SK-N-SH (cell line): Measurements from ENCODE around the gene DYNLT1. TPM values are rescaled to one million over a fixed set of nuclear protein-coding genes. Genes with fewer than 3 reads are reported as not detected.
"Not testable (repeated sequence)": the region's sequence is repeated elsewhere in the genome, so short reads cannot be mapped to it uniquely, and the experiment has no call there.

Experiments
- CTCF ChIA-PET: fragments of 300-600, 350-600 bp; formaldehyde crosslinking; extraction: SDS; loops from one replicate; lab custom pipeline; 2021; lab: Yijun Ruan, JAX
- POLR2A ChIA-PET: fragments of 350-600 bp; sonication (Branson Sonifier 250); formaldehyde crosslinking; extraction: SDS; loops from one replicate; lab custom pipeline; 2020; ENCODE audit warnings: antibody characterized with exemption, inconsistent platforms; lab: Yijun Ruan, JAX
- DNase-seq: peaks from one replicate; pipeline ENCODE4 v3.0.0; 2012
- H2AFZ ChIP-seq: fragments of 200-600 bp; sonication (generic); 2 replicates; pipeline ENCODE4 v1.8.1; 2016; ENCODE audit warnings: antibody characterized with exemption, mild to moderate bottlenecking, low read depth
- H3F3A ChIP-seq: fragments of 200-600 bp; sonication (generic); replicated peaks from 2 replicates; pipeline ENCODE3; 2016; ENCODE audit warnings: antibody characterized with exemption, mild to moderate bottlenecking; ENCODE audit not compliant: insufficient read depth
- H3K27ac ChIP-seq, 2 experiments: fragments of 200-500 bp in 1 of 2; fragments of 200-600 bp in 1 of 2; sonication (Bioruptor generic) in 1 of 2; sonication (generic), shearing (Covaris generic) in 1 of 2; 2 replicates each; pipeline versions ENCODE4 v1.5.1 to v1.6.1; 2014 to 2016; ENCODE audit warnings: low read depth in 2 of 2, inconsistent platforms in 1 of 2, low read length in 1 of 2, mild to moderate bottlenecking in 1 of 2, mixed read lengths in 1 of 2
- H3K27me3 ChIP-seq: fragments of 200-600 bp; sonication (generic), shearing (Covaris generic); 2 replicates; pipeline ENCODE4 v1.6.1; 2016; ENCODE audit warnings: mixed run types; ENCODE audit not compliant: insufficient read depth
- H3K36me3 ChIP-seq, 2 experiments: fragments of 200-500 bp in 1 of 2; fragments of 200-600 bp in 1 of 2; sonication (Bioruptor generic) in 1 of 2; sonication (generic) in 1 of 2; replicated peaks in 1 of 2; 2 replicates each; pipeline versions ENCODE3 to v1.5.1; 2014 to 2016; ENCODE audit warnings: low read length in 1 of 2, mild to moderate bottlenecking in 1 of 2; ENCODE audit not compliant: insufficient read depth in 2 of 2, control insufficient read depth in 1 of 2
- H3K4me1 ChIP-seq, 2 experiments: fragments of 200-500 bp in 1 of 2; fragments of 200-600 bp in 1 of 2; sonication (Bioruptor generic) in 1 of 2; sonication (generic), shearing (Covaris generic) in 1 of 2; 2 replicates each; pipeline versions ENCODE4 v1.5.1 to v1.6.1; 2014 to 2016; ENCODE audit warnings: low read depth in 1 of 2, low read length in 1 of 2, mixed run types in 1 of 2; ENCODE audit not compliant: insufficient read depth in 2 of 2, control insufficient read depth in 1 of 2
- H3K4me2 ChIP-seq: fragments of 200-600 bp; sonication (generic), shearing (Covaris generic); 2 replicates; pipeline ENCODE4 v1.6.1; 2017; ENCODE audit warnings: mixed run types
- H3K4me3 ChIP-seq, 2 experiments: fragments of 200-500 bp in 1 of 2; fragments of 200-600 bp in 1 of 2; sonication (Bioruptor generic) in 1 of 2; sonication (generic), shearing (Covaris generic) in 1 of 2; 2 replicates each; pipeline versions ENCODE4 v1.5.1 to v1.8.1; 2014 to 2016; ENCODE audit warnings: low read depth in 2 of 2, inconsistent platforms in 1 of 2, low read length in 1 of 2, mild to moderate bottlenecking in 1 of 2, mixed read lengths in 1 of 2, moderate library complexity in 1 of 2
- H3K79me2 ChIP-seq: fragments of 200-600 bp; sonication (generic); 2 replicates; pipeline ENCODE4 v1.8.1; 2017; ENCODE audit warnings: mild to moderate bottlenecking; ENCODE audit not compliant: insufficient read depth
- H3K9ac ChIP-seq: fragments of 200-600 bp; sonication (generic); 2 replicates; pipeline ENCODE4 v1.6.1; 2017; ENCODE audit warnings: mixed run types
- H3K9me2 ChIP-seq: fragments of 200-600 bp; sonication (generic); 2 replicates; pipeline ENCODE4 v1.6.1; 2017; ENCODE audit warnings: mixed run types
- H3K9me3 ChIP-seq: fragments of 200-600 bp; sonication (generic); 2 replicates; pipeline ENCODE4 v1.6.1; 2017; ENCODE audit warnings: mixed run types, mild to moderate bottlenecking, moderate library complexity
- H4K20me1 ChIP-seq: fragments of 200-600 bp; sonication (generic); 2 replicates; pipeline ENCODE4 v1.6.1; 2017; ENCODE audit warnings: mild to moderate bottlenecking, mixed run types; ENCODE audit not compliant: insufficient read depth
- CHD2 ChIP-seq: fragments of 150-350 bp; IDR thresholded peaks from 2 replicates; pipeline ENCODE4 v1.6.1; 2018; ENCODE audit warnings: low read length; ENCODE audit not compliant: partially characterized antibody
- ELF1 ChIP-seq: IDR thresholded peaks from 2 replicates; pipeline ENCODE4 v1.4.0; 2012
- EZH2phosphoT487 ChIP-seq: fragments of 200-600 bp; sonication (generic); IDR thresholded peaks from 2 replicates; pipeline ENCODE4 v1.6.1; 2017; ENCODE audit warnings: low read depth, mixed run types, mild to moderate bottlenecking, antibody characterized with exemption, moderate library complexity, borderline replicate concordance
- GATA2 ChIP-seq: sonication (generic); formaldehyde crosslinking; IDR thresholded peaks from 2 replicates; pipeline ENCODE4 v1.5.0; 2020; ENCODE audit warnings: mild to moderate bottlenecking, missing genetic modification reagents
- MXI1 ChIP-seq: IDR thresholded peaks from 2 replicates; pipeline ENCODE4 v1.6.1; 2012; ENCODE audit warnings: mild to moderate bottlenecking, low read depth, low read length, improper control_type of control experiment
- RXRA ChIP-seq: IDR thresholded peaks from 2 replicates; pipeline ENCODE4 v1.4.0; 2012; ENCODE audit warnings: low read depth, mild to moderate bottlenecking, borderline replicate concordance
- SIN3A ChIP-seq: IDR thresholded peaks from 2 replicates; pipeline ENCODE4 v1.6.1; 2012; ENCODE audit warnings: low read depth, mild to moderate bottlenecking, low read length, moderate library complexity, borderline replicate concordance
- SMC3 ChIP-seq: IDR thresholded peaks from 2 replicates; pipeline ENCODE4 v1.6.1; 2012; ENCODE audit warnings: low read depth, low read length, improper control_type of control experiment
- TAF1 ChIP-seq: IDR thresholded peaks from 2 replicates; pipeline ENCODE4 v1.6.1; 2012; ENCODE audit warnings: low read depth, mild to moderate bottlenecking, low read length, moderate library complexity, borderline replicate concordance
- TEAD4 ChIP-seq: IDR thresholded peaks from 2 replicates; pipeline ENCODE4 v1.4.0; 2012; ENCODE audit warnings: mild to moderate bottlenecking, borderline replicate concordance; ENCODE audit not compliant: insufficient read depth
- YY1 ChIP-seq: IDR thresholded peaks from 2 replicates; pipeline ENCODE4 v1.4.0; 2012; ENCODE audit warnings: low read depth, mild to moderate bottlenecking
- WGBS: methylation state at CpG from one replicate; pipeline ENCODE4 v1.1.6; 2017; ENCODE audit warnings: low lambda C conversion rate; 5-methylcytosine and 5-hydroxymethylcytosine counted together
- polyA plus RNA-seq, 3 experiments: library from polyadenylated mRNA; depleted of rRNA; stranded (reverse); fragments of >200 nt; gene quantifications; 2 replicates each; pipeline ENCODE4 v1.2.3, GENCODE V29; 2012
- TF ChIP-seq, protein P1 (sequence below): IDR thresholded peaks from 2 replicates; pipeline ENCODE4 v1.4.0; 2012; ENCODE audit warnings: low read depth, borderline replicate concordance
- TF ChIP-seq, protein P2 (sequence below): IDR thresholded peaks from 2 replicates; pipeline ENCODE4 v1.4.0; 2012; ENCODE audit warnings: low read depth
- TF ChIP-seq, protein P3 (sequence below): IDR thresholded peaks from 2 replicates; pipeline ENCODE4 v1.4.0; 2012; ENCODE audit warnings: low read depth, borderline replicate concordance
- TF ChIP-seq, protein P4 (sequence below): IDR thresholded peaks from 2 replicates; pipeline ENCODE4; 2012
- TF ChIP-seq, protein P5 (sequence below): fragments of 150-350 bp; IDR thresholded peaks from 2 replicates; pipeline ENCODE4 v1.6.1; 2016; ENCODE audit warnings: mild to moderate bottlenecking, low read depth, low read length

The DYNLT1 gene
- polyA plus RNA-seq, 1 of the 3 experiments (the other 2 are of a cell fraction), result 306 TPM

DNA sequence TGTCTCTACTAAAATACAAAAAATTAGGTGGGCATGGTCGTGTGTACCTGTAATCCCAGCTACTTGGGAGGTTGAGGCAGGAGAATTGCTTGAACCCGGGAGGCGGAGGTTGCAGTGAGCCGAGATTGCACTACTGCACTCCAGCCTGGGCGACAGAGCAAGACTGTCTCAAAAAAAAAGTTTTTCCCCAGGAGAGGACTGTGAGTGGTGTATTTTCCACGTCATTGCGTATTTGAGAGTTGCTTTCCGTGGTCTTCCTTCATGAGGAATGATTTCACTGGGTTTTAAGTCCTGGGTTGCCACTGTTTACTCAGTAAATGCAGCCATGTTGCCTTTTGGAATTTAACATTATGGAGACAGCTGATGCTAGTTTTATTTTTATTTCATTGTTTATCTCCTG is 27.6 kb upstream of the DYNLT1 start:
- H3K79me2 ChIP-seq, H3K9me2 ChIP-seq, H4K20me1 ChIP-seq, H3K4me1 ChIP-seq, DNase-seq, H3K9me3 ChIP-seq, H2AFZ ChIP-seq, H3K36me3 ChIP-seq, H3F3A ChIP-seq, H3K27me3 ChIP-seq, H3K4me2 ChIP-seq, POLR2A ChIA-PET, H3K4me3 ChIP-seq, H3K9ac ChIP-seq, H3K27ac ChIP-seq: not testable (repeated sequence)
- CTCF ChIA-PET, result interaction anchor here (0.6 to 2.5 kb wide), 2 partner anchors 19 to 451 kb away, joined by 3 to 8 read pairs; no protein-coding TSS in a partner anchor
- WGBS, result 82% methylated on average over 8 of the region's 8 CpGs

DNA sequence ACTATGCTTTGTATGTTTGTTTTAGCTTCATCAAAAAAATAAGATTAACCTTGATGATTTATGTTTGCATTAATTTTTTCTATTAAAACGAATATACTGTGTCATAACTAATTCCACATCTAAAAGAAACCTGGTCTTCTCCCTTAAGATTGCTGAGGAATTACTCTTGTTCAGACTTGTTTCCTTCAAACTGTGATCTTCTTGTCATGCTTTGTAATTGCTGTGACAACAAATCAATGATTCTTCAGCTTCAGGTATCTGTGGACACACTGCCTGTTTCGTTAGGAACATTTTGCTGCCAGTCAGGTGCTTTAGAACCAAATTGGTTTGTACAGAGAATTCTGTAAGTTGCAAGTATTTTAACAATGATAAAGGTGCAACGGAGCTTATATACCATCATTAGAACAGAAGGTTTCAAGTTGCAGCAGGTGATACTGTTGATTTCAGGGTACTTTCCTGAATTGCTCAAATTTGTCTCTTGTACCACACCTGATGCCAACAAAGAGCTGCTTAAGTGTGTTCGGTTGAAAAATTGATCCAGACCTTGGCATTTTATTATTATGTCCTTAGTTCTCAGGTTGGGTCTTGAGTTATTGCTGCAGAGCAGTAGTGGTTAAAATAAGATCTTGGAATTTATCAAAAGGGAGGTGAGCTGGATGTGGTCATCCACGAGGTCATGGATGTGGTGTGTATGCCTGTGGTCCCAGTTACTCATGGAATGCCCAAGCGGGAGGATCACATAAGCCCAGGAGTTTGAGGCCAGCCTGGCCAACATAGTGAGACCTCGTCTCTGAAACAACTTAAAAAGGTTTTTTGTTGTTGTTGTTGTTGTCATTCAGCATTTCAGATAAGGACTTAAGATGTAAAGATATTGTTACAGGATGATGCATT is 24.8 kb upstream of the DYNLT1 start:
- no peaks in the 10 kb centered on the region for H3K79me2 ChIP-seq
- no peak overlapping the region for H2AFZ ChIP-seq
- no peak overlapping the region for H3K4me3 ChIP-seq
- H3K9me2 ChIP-seq, result no peaks in the 10 kb centered on the region
- H3F3A ChIP-seq, result peaks cover 4% of the 10 kb centered on the region
- DNase-seq, result no peak
- H3K27ac ChIP-seq, result no peak overlapping the region
- no peak overlapping the region for H3K9ac ChIP-seq
- H3K9me3 ChIP-seq, result no peaks in the 10 kb centered on the region
- WGBS, result 80% methylated on average over 7 of the region's 7 CpGs
- no peaks in the 10 kb centered on the region for H3K36me3 ChIP-seq
- ChIA-PET CTCF (interaction anchor here (1.9 kb wide), 1 partner anchor 10 kb away, joined by 6 read pairs; no protein-coding TSS in a partner anchor), POLR2A (no interaction called here)
- H3K4me1 ChIP-seq, result peaks cover 0 to 2% of the 10 kb centered on the region in 2 experiments; a peak in 1 of 4 replicates
- no peaks in the 10 kb centered on the region for H4K20me1 ChIP-seq
- no peaks in the 10 kb centered on the region for H3K27me3 ChIP-seq
- TF ChIP-seq TAF1 (no peak), TEAD4 (no peak), MXI1 (no peak), ELF1 (no peak), YY1 (no peak), CHD2 (no peak), GATA2 (no peak), EZH2phosphoT487 (no peak), SMC3 (no peak), SIN3A (no peak), RXRA (no peak)
- TF ChIP-seq, protein P1, sequence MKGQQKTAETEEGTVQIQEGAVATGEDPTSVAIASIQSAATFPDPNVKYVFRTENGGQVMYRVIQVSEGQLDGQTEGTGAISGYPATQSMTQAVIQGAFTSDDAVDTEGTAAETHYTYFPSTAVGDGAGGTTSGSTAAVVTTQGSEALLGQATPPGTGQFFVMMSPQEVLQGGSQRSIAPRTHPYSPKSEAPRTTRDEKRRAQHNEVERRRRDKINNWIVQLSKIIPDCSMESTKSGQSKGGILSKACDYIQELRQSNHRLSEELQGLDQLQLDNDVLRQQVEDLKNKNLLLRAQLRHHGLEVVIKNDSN, result no peak
- TF ChIP-seq, protein P2, sequence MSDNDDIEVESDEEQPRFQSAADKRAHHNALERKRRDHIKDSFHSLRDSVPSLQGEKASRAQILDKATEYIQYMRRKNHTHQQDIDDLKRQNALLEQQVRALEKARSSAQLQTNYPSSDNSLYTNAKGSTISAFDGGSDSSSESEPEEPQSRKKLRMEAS, result no peak
- TF ChIP-seq, protein P3, sequence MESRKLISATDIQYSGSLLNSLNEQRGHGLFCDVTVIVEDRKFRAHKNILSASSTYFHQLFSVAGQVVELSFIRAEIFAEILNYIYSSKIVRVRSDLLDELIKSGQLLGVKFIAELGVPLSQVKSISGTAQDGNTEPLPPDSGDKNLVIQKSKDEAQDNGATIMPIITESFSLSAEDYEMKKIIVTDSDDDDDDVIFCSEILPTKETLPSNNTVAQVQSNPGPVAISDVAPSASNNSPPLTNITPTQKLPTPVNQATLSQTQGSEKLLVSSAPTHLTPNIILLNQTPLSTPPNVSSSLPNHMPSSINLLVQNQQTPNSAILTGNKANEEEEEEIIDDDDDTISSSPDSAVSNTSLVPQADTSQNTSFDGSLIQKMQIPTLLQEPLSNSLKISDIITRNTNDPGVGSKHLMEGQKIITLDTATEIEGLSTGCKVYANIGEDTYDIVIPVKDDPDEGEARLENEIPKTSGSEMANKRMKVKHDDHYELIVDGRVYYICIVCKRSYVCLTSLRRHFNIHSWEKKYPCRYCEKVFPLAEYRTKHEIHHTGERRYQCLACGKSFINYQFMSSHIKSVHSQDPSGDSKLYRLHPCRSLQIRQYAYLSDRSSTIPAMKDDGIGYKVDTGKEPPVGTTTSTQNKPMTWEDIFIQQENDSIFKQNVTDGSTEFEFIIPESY, result no peak
- TF ChIP-seq, protein P4, sequence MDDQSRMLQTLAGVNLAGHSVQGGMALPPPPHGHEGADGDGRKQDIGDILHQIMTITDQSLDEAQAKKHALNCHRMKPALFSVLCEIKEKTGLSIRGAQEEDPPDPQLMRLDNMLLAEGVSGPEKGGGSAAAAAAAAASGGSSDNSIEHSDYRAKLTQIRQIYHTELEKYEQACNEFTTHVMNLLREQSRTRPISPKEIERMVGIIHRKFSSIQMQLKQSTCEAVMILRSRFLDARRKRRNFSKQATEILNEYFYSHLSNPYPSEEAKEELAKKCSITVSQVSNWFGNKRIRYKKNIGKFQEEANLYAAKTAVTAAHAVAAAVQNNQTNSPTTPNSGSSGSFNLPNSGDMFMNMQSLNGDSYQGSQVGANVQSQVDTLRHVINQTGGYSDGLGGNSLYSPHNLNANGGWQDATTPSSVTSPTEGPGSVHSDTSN, result no peak
- TF ChIP-seq, protein P5, sequence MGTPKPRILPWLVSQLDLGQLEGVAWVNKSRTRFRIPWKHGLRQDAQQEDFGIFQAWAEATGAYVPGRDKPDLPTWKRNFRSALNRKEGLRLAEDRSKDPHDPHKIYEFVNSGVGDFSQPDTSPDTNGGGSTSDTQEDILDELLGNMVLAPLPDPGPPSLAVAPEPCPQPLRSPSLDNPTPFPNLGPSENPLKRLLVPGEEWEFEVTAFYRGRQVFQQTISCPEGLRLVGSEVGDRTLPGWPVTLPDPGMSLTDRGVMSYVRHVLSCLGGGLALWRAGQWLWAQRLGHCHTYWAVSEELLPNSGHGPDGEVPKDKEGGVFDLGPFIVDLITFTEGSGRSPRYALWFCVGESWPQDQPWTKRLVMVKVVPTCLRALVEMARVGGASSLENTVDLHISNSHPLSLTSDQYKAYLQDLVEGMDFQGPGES, result no peak
- H3K4me2 ChIP-seq, result no peak overlapping the region
